GM21423 (cell line): ENCODE measurements around the gene INPP4A.

ENCODE experiments used
- ATAC-seq: cut with Tn5 transposase; IDR thresholded peaks from one replicate; pipeline ENCODE4 v1.9.1; 2021; ENCODE audit warnings: mild to moderate bottlenecking, moderate library complexity; ENCODE audit not compliant: unreplicated experiment

INPP4A gene

GRCh38 chr2:98489486-98489885, 44.8 kb downstream of the INPP4A start:
- no peak for ATAC-seq

- ATAC-seq: no peak
Observed at GRCh38 chr2:98489971-98490962, 45.6 kb downstream of the INPP4A start.

DNA sequence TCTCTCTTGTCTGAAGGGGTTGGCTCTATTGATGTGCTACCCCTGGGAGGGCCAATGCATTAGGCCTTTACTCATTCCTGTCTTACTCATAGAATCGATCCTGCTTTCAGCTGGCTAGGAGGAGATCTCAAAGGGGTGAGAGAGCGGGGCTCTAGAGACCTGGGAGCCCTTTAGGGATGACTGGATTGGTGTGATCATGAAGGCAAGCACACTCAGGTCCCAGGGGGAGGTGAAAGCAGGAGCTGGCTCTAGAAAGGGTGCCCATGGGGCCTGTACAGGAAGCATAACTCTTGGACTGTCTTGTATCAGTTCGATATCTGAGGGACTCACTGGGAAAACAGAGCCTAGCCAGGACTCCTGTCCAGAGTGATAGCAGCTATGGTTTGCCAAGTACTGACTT, 47.8 kb downstream of the INPP4A start:
- no peak for ATAC-seq

GRCh38 chr2:98494699-98495098, 50.0 kb downstream of the INPP4A start:
- ATAC-seq: no peak

DNA sequence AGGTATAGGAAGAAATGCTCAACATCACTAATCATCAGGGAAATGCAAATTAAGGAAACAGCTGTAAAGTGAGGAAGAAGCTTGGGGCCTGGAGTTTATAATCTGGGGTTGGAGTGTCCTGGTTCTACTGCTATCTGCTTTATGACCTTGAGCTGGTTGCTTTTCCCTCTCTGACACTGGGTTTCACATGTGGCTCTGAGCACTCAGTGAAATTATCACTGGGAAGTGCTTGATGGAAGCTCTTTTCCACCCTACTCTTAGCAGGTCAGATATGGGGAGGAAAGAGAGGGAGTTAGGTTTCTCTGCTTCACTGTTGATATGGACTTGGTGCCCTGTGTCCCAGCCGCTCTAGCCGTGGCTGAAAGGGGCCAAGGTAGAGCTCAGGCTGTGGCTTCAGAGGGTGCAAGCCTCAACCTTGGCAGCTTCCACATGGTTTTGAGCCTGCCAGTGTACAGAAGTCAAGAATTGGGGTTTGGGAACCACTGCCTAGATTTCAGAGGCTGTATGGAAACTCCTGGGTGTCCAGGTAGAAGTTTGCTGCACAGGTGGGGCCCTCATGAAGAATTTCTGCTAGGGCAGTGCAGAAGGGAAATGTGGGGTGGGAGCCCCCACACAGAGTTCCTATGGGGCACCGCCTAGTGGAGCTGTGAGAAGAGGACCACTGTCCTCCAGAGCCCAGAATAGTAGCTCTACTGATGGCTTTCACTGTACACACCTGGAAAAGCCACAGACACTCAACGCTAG, 52.3 kb downstream of the INPP4A start:
- ATAC-seq: no peak

GRCh38 chr2:98498703-98499440, 54.2 kb downstream of the INPP4A start:
- ATAC-seq: no peak

- ATAC-seq: no peak
Observed at GRCh38 chr2:98500561-98500960, 55.9 kb downstream of the INPP4A start.

- no peak for ATAC-seq
Observed at GRCh38 chr2:98501223-98501622, 56.6 kb downstream of the INPP4A start.

DNA sequence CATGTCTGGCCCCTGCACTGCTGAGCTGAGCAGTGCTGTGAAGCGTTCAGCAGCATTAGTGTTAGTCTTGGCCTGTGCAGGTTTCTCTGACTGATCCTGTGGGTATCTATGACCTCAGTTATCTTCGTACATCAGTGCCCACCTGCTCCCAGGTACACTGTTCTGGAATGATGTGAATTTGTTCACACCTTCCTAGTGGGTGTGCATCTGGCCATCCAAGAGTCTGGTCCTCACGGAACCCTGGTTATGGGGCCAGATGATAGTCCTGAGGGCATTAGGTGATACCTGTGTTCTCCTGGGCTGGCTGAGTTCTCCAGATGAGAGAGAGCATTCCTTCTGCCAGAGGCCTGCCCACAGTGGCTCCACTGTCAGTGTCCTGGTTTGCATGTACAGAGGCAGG, 57.2 kb downstream of the INPP4A start:
- no peak for ATAC-seq

DNA sequence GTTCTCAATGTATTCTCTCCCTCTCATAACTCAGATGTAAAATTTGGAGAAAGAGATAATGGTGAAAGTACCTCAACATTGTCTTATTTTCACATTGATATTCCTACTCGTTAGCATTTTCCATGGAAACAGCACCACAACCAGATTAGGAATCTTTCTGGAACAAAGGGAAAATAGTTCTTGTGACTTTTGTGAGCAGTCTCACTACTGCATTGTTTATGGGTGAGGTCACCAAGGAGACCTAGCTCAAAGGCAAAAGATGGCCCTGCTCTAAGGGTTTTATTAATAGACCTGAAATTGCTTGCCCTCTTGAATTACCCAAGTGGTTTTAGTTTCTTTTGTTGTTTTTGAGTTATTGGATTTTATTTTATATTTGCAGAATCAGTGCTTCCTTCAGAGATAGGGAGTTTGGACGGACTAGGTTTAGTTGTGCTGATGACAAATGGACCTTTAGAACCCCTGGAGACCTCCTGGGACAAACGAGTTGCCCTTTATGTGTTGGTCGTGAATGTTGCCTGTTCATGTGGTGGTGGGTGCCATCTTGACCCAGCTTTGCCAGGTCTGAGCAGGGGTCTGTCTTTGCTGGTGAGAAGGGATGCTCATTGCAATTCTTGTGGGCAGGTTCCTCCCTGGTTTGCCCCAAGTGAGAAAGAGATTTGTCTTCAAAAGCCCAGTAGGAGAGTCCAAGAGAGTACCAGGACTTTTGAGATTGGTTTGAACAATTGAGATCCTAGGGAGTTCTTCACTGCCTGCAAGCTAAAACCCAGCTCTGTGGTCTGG, 58.1 kb downstream of the INPP4A start:
- ATAC-seq: no peak

- ATAC-seq: no peak
Observed at GRCh38 chr2:98503481-98504105, 58.9 kb downstream of the INPP4A start.

DNA sequence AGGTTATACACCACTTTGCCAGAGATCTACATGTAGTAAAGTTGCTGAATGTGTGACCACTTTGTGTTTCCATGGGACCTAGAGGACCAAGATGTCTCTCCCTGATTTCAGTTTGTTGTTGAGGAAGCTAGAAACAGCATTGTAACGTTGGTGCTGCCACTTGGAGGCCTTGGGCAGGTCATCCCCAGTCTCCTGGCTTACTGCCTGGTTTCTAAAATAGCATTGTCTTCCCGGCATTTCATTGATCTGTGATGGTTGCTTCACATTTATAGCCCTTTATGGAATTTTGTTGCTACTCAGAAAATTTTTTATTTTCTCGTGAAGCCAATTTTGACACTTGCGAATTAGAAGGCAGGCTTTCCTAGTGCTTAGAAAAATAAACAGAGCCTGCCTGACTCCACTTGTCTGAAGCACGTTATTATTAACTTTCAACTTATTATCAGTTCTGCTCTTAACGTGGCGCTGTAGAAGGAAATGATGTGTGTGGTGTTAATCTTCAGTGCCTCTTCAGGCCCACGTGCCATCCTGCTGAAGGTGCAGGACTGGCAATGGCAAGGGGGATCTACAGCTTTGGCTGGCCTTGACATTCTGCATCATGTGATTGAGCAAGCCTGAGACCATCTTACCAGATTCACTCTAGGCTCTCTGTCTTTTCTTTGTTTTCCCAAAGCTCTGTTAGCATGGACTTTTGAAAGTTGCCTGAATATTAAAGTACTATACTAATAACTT, 59.9 kb downstream of the INPP4A start:
- ATAC-seq: no peak

DNA sequence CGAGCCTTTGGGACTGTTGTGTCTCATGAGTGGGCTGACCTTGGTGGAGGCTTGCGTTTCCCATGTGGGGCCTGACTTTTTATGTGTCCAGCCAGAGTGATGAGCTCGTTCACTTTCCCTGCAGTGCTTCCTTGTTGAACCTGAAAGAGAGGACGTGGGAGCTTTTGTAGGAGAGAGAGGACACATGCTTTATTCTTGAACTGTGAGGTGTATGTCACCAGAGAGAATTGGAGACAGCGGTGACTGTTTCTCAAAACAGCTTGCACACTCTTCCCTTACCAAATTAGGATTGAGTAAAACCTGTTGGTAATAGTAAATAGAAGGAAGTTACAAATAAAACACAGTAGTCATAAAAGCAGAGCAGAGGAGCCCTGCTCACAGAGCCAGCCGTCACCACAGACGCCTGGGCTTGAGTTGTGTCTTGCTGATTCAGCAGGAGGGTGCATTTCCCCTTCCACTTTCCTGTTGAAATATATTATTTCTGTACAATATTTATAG, 60.7 kb downstream of the INPP4A start:
- ATAC-seq: no peak

- ATAC-seq: no peak
Observed at GRCh38 chr2:98505971-98506664, 61.5 kb downstream of the INPP4A start.

DNA sequence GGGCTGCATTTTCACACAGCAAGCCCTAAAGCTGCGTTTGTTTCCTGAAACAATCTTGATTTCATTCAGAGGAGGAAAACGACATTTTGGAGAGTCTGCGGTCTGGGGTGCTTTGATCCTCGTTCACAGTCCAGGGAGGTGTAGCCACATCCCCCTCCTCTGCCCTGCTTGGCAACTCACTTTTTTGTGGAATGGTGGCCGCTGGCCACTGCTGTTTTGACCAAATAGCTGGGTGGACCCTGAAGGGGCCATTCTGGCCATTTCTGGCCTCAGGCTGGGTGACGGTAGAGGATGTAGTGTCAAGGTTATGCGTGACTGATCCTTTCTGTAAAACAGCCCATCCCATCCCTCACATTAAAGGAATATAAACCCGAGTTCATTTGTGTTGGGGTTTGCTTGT, 62.2 kb downstream of the INPP4A start:
- no peak for ATAC-seq

- no peak for ATAC-seq
Observed at GRCh38 chr2:98507461-98507860, 62.8 kb downstream of the INPP4A start.

GRCh38 chr2:98507891-98508708, 63.4 kb downstream of the INPP4A start:
- no peak for ATAC-seq

DNA sequence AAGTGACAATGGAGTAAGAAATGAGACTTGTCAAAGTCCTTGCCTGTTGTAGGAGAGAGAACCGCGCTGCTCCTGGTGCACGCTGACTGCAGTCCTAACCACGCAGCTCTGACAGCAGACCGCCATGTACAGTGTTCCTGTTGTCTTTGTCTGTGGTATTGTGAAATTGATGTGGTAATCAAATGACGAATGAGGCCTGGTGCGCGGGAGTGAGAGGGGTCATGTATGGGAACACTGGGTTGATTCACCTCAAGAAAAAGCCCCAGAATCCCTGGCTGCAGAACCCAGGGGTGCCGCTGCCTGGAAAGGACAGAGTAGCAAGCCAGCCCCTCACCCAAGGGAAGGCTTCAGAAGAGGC, 64.0 kb downstream of the INPP4A start:
- no peak for ATAC-seq
